ES-I3 (cell line): ENCODE data around the gene DSTYK.

ENCODE experiments used
- H3K36me3 ChIP-seq: 2 replicates; pipeline ENCODE4 v1.6.1; 2013; ENCODE audit warnings: mild to moderate bottlenecking, low read length, control low read depth, moderate library complexity; ENCODE audit not compliant: insufficient read depth
- H3K4me1 ChIP-seq: 2 replicates; pipeline ENCODE4 v1.6.1; 2013; ENCODE audit warnings: mild to moderate bottlenecking, control low read depth, low read length; ENCODE audit not compliant: insufficient read depth
- H3K9ac ChIP-seq: 2 replicates; pipeline ENCODE4 v1.6.1; 2013; ENCODE audit warnings: low read depth, mild to moderate bottlenecking, low read length, moderate library complexity
- H3K9me3 ChIP-seq: 2 replicates; pipeline ENCODE4 v1.6.1; 2013; ENCODE audit warnings: mild to moderate bottlenecking, low read length, moderate library complexity; ENCODE audit not compliant: control insufficient read depth, insufficient read depth

Gene DSTYK, protein sequence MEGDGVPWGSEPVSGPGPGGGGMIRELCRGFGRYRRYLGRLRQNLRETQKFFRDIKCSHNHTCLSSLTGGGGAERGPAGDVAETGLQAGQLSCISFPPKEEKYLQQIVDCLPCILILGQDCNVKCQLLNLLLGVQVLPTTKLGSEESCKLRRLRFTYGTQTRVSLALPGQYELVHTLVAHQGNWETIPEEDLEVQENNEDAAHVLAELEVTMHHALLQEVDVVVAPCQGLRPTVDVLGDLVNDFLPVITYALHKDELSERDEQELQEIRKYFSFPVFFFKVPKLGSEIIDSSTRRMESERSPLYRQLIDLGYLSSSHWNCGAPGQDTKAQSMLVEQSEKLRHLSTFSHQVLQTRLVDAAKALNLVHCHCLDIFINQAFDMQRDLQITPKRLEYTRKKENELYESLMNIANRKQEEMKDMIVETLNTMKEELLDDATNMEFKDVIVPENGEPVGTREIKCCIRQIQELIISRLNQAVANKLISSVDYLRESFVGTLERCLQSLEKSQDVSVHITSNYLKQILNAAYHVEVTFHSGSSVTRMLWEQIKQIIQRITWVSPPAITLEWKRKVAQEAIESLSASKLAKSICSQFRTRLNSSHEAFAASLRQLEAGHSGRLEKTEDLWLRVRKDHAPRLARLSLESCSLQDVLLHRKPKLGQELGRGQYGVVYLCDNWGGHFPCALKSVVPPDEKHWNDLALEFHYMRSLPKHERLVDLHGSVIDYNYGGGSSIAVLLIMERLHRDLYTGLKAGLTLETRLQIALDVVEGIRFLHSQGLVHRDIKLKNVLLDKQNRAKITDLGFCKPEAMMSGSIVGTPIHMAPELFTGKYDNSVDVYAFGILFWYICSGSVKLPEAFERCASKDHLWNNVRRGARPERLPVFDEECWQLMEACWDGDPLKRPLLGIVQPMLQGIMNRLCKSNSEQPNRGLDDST

DNA sequence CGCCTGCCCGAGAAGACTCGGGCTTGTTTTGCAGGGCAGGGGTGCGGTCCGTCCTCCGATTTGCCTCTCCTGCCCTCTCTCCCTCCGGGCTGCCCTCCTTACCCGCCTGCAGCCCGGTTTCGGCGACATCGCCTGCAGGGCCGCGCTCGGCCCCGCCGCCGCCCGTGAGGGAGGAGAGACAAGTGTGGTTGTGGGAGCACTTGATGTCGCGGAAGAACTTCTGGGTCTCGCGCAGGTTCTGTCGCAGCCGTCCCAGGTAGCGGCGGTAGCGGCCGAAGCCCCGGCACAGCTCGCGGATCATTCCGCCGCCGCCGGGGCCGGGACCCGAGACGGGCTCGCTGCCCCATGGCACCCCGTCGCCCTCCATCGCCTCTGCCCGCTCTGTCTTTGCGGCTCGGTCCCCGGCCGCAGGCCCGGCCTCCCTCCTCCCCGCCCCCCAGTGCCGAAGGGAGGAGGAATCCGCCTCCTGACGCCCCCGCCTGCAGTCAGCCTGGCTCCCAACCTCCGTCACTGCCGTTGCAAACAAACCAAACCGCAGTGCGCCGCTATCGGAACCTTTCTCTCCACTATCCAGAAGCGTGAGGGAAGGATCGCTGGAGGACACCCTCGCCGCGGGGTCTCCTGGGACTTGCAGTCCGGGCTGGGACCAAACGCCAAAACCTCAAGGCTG is at the start of gene DSTYK:
DSTYK (minus strand) TSS at position 534 of the 670 bp plus-strand sequence; CDS start at position 367, 167 bp downstream.
- Histone ChIP-seq H3K9ac (peak within 1 kb of the TSS; percentile 99), H3K9me3 (no peaks in the 10 kb centered on the region), H3K36me3 (no peaks in the 10 kb centered on the region), H3K4me1 (no peaks in the 10 kb centered on the region)

DNA sequence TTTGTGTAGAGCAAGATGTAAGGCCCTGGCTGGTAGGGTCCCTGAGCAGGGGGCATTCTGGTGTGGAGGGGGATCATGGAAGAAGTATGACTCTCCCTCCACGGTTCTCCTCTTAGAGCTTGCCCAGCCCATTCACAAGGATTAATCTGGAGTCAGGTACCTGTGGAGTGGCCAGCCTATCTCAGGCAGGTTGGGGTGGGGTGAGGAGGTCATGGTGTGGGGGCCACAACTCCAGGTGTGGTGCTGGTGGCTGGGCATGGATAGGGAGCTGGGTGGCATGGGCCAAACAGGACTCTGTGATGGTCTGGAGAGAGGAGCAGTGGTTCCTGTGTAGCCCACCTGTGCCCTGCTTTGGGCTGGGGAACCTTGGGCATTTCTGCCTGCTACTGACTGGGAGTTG is 48.5 kb upstream of the DSTYK start:
- H3K9me3 ChIP-seq, result no peaks in the 10 kb centered on the region
- no peak overlapping the region for H3K9ac ChIP-seq
- peaks cover 37% of the 10 kb centered on the region for H3K4me1 ChIP-seq
- no peaks in the 10 kb centered on the region for H3K36me3 ChIP-seq

DNA sequence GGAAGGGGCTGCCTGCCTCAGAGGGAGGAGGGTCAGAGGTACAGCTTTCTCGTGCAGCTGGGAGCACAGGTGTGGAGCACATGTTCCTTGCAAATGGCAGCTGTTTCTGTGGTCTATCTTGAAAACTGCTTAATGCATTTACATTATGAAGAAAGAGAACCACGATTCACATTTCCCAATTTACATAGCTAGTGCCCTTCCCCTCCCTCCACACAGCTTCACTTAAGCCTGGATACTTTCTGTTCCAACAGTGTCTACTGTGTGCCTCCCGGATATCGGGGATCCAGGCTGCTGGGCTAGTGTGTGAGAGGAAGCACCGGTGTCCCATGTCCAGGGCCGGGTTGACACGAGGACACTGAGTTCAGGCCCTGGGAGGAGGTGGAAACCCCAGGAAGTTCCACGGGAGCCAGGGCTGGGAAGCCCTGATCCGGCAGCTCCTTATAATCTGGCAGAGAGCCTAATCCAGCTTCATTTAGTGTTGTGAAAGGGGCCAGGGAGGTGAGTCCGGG is 47.9 kb upstream of the DSTYK start:
- Histone ChIP-seq H3K9ac (no peak overlapping the region), H3K4me1 (peaks cover 37% of the 10 kb centered on the region), H3K36me3 (no peaks in the 10 kb centered on the region), H3K9me3 (no peaks in the 10 kb centered on the region)

DNA sequence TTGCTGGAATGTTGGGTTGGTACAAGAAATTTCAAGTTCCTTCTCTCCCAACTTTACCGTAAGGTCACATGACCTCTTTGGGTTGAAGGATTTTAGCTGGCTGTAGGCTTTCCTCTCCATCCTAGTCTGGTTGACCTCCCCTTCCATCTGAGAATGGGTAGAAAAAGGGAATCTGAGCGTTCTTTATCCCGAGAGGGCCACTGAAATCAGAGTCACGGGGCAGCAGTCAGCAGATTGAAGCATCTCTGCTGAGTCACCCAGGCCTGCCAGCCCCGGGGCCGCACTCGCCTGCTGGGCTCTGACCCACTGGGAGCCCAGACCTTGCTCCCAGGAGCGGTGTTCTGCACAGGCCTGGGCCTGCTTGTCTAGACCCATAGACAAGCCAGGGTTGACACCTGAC is 47.2 kb upstream of the DSTYK start:
- Histone ChIP-seq H3K4me1 (peaks cover 37% of the 10 kb centered on the region), H3K9me3 (no peaks in the 10 kb centered on the region)

DNA sequence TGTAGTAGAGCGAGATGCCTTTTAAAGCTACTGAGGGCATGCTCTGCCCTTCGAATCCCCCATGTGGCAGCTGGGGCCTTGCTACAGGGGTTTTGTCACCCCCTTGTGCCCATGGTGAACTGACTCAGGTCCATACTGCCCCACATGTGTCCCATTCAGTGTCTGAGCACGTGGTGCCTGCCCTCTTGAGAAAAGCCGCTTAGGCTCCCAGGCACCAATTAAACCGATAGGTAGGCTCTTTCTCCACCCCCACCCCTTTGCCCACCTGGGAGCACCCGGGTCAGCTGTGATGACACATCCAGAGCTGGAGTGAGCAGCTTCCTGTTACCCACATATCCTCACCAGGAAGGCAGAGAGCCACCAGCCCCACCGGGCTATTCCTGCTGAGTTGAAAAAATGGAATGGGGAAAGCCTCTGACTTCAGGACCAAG is 46.8 kb upstream of the DSTYK start:
- H3K36me3 ChIP-seq, result no peaks in the 10 kb centered on the region
- no peaks in the 10 kb centered on the region for H3K9me3 ChIP-seq
- no peak overlapping the region for H3K9ac ChIP-seq
- H3K4me1 ChIP-seq, result peaks cover 37% of the 10 kb centered on the region

More for the DNA sequence above, 47.2 kb upstream of the DSTYK start:
- Histone ChIP-seq H3K36me3 (no peaks in the 10 kb centered on the region), H3K9ac (no peak overlapping the region)

DNA sequence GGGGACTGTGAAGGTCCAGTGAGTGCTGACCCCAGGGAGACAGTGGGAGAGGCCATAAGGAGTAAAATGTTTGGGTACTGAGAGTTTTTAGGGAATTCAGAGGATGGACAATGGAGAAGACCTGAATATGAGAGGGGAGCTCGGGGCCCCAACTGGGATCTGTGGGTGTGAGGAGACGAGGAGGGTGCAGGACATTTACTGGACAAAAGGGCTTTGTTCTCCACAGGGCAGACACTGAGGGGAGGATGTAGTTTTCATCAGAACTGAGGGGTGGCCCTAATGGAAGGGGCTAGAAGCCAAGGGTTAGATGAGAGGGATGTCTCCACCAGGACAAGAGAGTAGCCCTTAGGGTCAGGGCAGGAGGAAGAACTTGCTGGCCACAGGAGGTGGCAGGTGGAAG is 46.2 kb upstream of the DSTYK start:
- no peak overlapping the region for H3K9ac ChIP-seq
- H3K4me1 ChIP-seq, result peaks cover 32% of the 10 kb centered on the region
- no peaks in the 10 kb centered on the region for H3K9me3 ChIP-seq
- no peaks in the 10 kb centered on the region for H3K36me3 ChIP-seq

DNA sequence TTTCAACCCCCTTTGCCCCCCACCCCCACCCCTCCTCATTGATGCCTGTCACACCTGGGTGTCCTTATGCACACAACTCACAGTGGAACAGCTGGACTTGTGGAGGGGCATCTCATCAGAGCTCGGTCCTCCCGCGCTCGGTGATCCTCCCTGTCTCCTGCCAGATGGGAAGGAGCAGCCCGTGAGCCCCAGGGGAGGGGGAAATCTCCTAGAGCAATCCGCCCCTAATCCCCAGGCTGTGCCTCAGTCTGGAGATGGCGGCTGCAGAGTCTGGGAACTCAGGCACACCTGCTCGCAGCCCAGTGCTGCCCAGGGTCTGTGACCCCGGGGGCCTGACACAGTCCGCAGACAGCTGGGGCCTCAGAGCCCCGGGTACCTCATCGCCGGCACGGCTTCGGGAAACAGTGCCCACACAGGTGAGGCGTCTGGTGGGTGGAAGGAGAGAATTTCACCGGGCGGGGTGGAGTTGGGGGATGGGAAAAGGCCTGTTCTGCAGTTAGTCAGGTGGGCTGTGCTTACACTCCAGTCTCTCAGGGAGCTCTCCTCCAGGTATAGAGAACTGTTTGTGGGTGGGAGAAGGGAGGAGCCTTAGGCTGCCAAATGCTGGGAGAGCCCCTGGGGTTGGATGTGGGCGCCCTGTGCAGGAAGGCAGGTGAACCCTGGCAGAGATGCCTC is 45.6 kb upstream of the DSTYK start:
- no peak overlapping the region for H3K9ac ChIP-seq

DNA sequence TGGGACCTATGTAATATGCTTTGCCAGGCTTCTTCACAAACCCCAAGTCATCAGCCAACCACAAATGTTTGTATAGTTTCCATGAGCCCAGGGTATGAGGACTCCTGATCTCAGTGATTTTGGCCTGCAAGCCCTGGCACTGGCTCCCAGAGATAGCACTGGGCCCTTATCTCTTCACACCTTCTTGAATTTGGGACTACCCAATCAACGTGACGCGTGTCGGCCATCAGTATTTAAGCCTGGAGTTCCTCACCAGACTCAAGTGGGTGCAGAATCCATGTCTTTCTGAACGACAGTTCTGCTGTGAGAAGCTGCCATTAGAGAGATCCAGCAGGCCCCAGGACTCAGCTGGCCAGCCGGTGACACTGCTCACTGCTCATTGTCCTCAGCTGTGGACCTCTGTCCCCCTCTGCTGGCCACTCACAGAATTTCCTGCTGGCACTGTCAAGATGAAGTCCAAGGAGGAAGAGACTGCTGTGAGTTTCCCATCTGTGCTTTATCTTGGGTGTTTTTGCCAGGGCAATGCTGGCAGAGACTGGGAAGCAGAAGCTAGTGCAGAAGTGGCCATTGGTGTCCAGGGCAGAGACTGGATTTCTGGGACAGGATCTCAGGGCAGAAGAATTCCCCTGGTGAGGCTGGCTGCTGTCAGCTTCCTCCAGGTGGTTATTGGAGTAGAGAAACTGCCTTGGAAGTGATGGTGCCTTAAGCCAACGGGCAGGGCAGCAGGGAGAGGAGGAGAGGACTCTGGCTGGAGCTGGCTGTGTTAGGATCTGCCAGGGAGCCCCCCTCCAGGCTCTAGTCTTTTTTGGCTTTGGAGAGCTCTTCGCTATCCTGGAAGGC is 44.7 kb upstream of the DSTYK start:
- H3K9ac ChIP-seq, result no peak overlapping the region
- no peaks in the 10 kb centered on the region for H3K36me3 ChIP-seq
- H3K9me3 ChIP-seq, result no peaks in the 10 kb centered on the region
- peaks cover 19% of the 10 kb centered on the region for H3K4me1 ChIP-seq

More for the DNA sequence above, 45.6 kb upstream of the DSTYK start:
- no peaks in the 10 kb centered on the region for H3K9me3 ChIP-seq
- H3K4me1 ChIP-seq, result peaks cover 26% of the 10 kb centered on the region
- no peaks in the 10 kb centered on the region for H3K36me3 ChIP-seq

DNA sequence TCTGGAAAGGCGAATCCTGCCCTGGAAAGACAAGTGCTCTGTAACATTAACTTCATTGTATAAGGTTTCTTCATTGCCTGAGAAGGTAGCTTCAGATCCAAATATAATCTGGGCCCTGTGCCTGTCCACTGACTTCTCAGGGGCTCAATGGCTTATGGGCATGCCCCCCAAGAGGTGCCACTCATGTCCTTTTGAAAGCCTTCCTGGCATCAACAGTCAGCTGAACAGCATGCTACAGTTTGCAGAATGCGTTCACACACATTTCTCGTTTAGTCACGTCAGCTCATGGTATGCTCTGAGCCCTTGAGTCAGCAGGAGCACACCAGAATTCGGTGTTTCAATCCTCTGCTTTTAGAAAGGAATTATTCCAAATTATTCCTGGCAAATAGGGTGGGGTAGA is 40.1 kb upstream of the DSTYK start:
- Histone ChIP-seq H3K9me3 (no peaks in the 10 kb centered on the region), H3K36me3 (no peaks in the 10 kb centered on the region), H3K4me1 (no peaks in the 10 kb centered on the region), H3K9ac (no peak overlapping the region)

DNA sequence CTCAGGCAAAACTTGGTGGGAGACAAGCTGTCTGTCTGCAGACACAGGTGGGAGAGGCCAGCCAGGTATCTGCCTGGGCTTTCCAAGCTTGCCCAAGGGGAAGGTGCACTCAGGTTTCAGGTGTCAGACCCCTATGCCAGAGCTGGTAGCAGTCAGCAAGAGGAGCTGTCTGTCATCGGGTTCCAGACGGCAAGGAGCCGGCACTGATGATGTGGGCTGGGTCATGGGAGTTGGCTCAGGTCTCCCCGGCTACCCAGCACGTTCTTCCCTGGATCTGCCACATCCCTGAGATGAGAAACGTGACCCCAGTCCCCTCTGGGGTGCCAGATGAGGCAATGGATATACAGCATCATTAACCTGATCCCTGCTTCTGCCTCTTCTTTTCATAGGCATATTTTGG is 39.2 kb upstream of the DSTYK start:
- Histone ChIP-seq H3K36me3 (no peaks in the 10 kb centered on the region), H3K4me1 (no peaks in the 10 kb centered on the region)

DNA sequence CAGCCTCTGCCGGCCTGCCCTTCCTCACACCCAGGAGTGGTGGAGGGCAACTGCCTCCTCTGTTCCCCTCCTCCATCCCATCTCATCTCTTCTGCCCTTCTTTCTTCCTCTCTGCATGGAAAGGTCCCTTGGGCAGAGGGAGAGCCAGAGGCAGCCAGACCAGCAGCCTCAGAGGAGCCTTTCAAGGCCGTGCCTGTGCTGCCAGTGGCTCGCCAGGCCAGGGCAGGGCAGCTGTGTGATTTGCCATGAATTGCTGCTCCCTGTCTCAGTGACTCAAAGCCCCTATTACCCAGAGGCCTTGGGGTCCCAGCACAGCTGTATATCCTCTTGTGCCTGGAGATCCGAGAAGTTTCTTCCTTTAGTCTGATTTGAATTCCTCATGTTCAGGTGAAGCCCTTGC is 38.1 kb upstream of the DSTYK start:
- no peak overlapping the region for H3K9ac ChIP-seq
- H3K36me3 ChIP-seq, result no peaks in the 10 kb centered on the region
- H3K4me1 ChIP-seq, result no peaks in the 10 kb centered on the region
- H3K9me3 ChIP-seq, result no peaks in the 10 kb centered on the region

More for the DNA sequence above, 39.2 kb upstream of the DSTYK start:
- Histone ChIP-seq H3K9ac (no peak overlapping the region), H3K9me3 (no peaks in the 10 kb centered on the region)

DNA sequence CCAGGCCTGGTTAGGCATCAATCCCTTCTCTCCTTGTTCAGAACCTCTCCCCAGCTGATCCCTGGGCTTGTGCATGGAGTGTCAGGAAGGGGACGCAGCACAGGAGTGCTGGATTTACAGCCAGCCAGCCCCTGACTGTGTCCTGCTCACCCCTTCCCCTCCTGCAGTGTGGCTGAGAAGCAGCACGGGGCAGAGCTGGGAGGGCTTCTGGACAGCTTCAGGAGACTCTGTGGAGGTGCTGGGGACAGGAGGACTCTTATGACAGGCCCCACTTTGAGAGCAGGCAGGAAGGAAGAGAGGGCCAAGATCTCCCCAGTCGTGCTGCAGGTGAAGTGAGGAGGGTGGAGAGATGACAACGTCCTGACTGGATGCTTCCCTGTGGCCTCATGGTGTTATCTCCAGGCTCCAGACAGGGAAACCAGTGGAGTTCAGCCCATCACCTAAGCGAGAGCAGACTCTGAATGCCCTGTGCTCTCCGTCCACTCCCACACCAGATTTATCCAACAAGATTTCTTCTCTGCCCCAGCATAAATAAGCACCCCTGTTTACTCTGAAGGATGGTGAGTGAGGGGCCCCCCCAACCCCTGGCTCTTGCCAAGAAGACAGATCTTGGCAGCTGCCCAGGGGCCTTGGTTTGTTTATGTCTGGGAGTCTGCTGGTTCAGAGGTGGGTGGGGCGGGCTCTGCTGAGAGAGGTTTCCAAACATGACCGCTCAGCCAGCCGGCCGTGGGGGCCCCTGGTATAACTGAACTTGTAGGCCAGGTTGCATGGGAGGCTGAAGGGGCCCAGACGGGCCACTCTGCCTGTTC is 37.5 kb upstream of the DSTYK start:
- Histone ChIP-seq H3K9me3 (no peaks in the 10 kb centered on the region), H3K4me1 (no peaks in the 10 kb centered on the region), H3K9ac (no peak overlapping the region), H3K36me3 (no peaks in the 10 kb centered on the region)
